ENCODE measurements around the gene CTIF.

CTIF gene

GRCh38 chr18:48680339-48681250, 141.8 kb downstream of the CTIF start:
- DNase-seq (ENCODE audit: low read depth in 2 of 2) = no peak

DNA sequence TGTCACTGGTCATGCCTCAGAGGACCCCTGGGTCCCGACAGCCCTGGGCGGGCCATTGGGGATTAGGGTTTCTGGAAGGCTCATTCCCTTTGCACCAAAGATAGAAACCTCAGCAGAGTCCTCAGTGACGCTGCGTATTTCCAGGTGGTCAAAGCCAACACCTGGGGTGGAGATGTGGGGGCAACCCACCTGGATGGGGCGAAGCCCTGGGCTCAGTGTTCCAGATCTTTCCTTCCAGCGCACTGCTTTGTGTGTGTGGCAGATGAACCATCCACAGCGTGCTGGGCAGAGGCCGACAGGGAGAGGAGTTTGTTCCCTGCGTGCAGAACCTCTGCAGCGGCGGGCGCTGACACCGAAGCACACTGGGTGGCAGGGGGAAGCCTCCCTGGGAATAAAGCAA, 143.9 kb downstream of the CTIF start:
- DNase-seq (ENCODE audit: low read depth in 2 of 2) = no peak

DNA sequence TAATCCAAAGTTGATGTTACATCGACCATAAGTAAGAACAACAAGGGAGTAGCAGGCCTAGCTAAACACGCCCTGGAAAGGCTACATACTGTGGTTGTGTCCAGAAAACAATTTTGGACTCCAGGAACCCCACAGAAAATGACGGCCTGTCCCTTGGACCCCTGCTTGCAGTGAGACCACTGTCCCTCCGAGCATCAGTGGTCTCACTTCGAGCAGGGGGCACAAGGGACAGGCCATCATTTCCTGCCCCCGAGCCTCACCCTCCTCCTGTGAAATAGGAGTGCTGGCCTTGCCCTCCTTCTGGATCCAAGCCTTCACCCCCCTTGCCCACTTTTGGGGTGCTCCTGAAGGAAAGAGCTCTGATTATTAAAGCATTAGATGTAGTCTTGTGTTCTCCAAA, 144.4 kb downstream of the CTIF start:
- no peak for DNase-seq (ENCODE audit: low read depth in 2 of 2)

DNA sequence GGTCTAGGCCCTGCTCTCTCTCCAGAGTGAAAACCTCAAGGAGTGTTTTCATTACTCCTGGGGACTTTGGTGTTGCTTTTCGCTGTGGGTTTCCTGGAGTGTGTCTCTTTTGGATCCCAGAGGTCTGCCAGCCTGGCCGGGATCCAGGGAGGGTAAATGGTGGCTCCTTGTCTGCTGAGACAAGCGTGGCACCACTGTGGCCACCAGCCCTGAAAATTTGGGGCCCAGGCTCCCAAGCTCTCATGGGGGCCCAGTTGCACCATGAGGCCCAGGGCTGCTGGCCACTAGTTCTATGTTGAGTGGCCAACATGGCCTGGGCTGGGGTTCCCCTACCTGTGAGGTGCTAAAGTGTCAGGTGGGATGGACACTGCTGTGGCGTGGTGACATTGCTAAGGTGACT, 144.8 kb downstream of the CTIF start:
- no peak for DNase-seq (ENCODE audit: low read depth in 2 of 2)

GRCh38 chr18:48687346-48688042, 148.7 kb downstream of the CTIF start:
- no peak for DNase-seq (ENCODE audit: low read depth in 2 of 2)

GRCh38 chr18:48688961-48689360, 150.1 kb downstream of the CTIF start:
- no peak for DNase-seq (ENCODE audit: low read depth in 2 of 2)

- no peak for DNase-seq (ENCODE audit: low read depth in 2 of 2)
Observed at GRCh38 chr18:48689548-48689947, 150.7 kb downstream of the CTIF start.

GRCh38 chr18:48690494-48690893, 151.7 kb downstream of the CTIF start:
- DNase-seq (ENCODE audit: low read depth in 2 of 2) = no peak

DNA sequence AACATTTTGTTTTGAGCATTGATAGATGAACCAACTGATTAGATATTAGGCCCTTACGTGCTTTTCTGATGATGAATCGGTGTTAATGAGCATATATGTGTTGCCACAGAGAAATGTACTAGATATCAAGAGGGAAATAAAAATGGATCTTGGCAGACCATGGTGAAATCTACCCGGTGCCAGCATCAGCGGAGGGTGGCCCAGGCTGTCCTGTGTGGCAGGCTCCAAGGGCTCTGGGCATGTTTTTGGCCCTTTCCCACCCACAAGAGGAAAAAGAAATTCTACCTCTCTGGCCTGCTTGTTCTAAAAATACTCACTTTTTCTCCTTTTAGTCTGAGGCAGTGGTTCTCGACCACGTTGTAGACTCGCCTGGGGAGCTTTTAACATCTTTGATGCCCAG, 154.2 kb downstream of the CTIF start:
- DNase-seq (ENCODE audit: low read depth in 2 of 2) = no peak

DNA sequence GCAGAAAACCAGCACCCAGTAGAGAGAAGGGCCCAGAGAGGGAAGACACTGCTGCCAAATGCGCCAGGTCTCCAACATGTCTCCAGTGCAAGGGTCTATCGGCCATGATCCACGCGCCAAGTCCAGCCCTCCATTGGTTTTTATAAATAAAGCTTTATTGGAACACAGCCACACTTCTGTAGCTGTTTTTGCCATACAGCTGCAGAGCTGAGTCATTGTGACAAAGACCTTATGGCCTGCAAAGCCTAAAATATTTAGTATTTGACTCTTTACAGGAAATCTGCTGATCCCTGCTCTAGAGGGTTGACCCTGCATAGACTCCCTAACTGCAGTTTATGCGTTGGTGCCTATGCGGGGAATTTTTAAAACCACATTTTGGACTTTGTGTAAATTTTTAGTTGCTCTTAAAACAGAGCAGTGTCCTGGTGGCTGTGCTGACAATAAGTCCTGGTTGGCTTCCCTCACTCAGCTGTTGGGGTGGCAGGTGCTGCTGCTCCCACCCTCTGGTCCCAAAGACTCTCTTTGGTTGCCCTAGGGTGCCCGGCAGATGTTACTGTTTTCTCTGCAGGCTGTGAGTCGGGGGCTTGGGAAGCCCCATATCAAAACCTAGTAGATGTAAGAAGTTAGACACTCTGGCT, 154.9 kb downstream of the CTIF start:
- DNase-seq (ENCODE audit: low read depth in 2 of 2) = no peak

GRCh38 chr18:48694295-48694694, 155.5 kb downstream of the CTIF start:
- DNase-seq (ENCODE audit: low read depth in 2 of 2) = no peak

DNA sequence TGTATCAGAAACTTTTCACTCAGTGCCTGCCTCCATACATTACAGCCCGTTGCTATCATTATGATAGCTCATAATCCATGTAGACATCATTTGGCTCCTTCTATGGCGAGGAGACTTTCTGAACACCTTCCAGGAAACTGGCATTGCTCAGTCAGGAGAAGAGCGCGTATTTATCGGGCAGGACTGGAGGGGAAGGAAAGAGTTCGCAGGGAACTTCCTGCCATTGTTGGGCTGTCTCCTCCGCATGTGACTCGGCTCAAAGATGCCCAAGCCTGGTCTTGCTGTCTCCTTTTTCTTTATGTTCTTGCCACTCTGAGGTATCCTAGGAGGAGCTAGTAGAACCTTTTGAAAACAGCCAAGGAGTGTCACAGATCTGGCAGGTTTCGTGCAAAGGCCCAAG, 156.8 kb downstream of the CTIF start:
- no peak for DNase-seq (ENCODE audit: low read depth in 2 of 2)

GRCh38 chr18:48696218-48696617, 157.4 kb downstream of the CTIF start:
- DNase-seq (ENCODE audit: low read depth in 2 of 2) = no peak

DNA sequence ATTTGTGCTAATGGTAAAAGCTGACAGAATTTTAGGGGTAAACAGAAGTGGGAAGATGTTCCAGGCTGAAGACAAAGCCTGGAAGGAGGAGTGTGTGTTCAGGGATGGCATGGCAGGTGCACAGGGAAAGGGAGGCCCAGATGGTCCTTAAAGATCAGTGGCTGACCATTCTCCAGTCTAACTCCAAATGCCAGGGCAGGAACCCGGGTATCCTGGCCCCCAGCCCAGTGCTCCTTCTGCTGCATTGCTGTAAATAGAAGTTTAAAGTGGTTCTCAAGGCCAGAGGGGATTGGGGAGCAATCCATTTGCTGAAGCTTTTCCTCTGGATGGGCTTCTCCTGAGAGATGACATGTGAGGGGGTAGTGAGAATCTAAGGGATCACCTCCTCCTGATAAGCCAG, 158.6 kb downstream of the CTIF start:
- DNase-seq (ENCODE audit: low read depth in 2 of 2) = no peak

DNA sequence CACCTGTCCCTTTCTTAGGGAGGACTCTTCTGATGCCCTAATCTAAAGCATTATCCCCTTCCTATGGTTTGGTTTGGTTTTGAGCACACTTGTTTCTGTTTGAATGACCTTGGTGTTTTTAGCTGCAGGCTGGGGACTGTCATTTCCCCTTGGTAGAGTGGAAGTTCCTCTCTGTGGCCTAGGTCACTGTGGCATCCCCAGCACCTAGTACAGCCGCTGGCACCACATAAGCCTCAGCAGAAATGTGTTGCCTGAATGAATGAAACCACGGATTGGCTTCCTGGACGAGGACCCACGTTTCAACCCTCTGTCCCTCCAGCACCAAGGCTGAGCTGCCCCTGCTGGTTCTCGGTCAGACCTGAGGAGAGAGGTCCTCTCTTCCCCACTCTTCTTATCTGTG, 159.9 kb downstream of the CTIF start:
- no peak for DNase-seq (ENCODE audit: low read depth in 2 of 2)

- no peak for DNase-seq (ENCODE audit: low read depth in 2 of 2)
Observed at GRCh38 chr18:48699761-48700160, 160.9 kb downstream of the CTIF start.

DNA sequence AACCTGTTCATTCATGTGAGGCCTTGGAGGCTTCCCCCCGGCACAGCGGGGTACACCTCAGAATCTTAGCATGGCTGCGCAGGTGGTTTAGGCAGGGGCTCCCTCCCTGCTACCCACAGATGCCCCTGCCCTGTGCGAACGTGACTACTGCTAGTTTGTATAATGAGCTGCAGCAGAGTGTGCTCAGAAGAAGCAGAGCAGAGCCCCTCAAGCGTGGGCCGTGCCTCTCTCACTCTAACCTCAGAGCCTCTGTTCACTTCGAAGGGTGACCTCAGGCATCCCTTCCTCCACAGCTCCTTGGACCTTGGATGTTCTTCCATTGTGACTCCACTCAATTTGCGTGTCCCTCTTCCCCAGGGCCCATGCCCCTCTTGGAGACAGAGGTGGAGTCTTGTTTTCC, 161.6 kb downstream of the CTIF start:
- no peak for DNase-seq (ENCODE audit: low read depth in 2 of 2)

GRCh38 chr18:48702346-48703027, 163.7 kb downstream of the CTIF start:
- DNase-seq (ENCODE audit: low read depth in 2 of 2) = no peak

DNA sequence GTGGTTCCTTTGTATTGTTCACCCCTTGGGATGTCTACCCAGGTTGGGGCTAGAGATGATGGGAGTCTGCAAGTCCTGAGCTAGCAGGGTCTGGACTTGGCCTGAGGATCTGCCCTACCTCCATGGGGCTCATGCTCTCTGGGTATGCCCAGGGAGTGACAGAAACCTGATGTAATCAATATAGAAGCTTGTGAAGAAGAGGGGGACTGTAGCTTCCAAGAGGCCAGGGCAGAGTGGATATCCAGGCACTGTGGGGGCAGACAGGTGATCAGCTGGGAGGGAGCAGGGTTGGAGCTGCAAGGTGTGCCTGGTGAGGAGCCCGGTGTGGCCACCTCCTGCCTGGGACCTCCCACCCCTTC, 164.2 kb downstream of the CTIF start:
- no peak for DNase-seq (ENCODE audit: low read depth in 2 of 2)

DNA sequence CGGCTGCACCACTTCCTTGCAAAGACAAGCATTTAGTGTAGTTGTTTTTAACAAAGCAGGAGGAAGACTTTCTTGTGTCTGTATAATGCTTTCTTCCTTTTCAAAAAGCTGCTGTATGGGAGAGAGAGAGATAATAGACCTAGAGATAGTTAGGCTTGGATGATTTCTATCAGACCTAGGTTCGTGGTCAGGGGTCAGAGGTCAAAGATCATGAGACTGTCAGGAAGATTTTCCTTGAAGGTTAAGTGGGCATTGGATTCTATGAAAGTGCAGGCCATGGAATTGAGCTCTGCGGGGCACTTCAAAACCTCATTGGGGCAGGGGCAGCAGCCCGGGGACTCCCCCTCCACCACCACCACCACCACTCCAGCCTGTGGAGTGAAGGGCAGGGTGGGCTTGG, 164.6 kb downstream of the CTIF start:
- no peak for DNase-seq (ENCODE audit: low read depth in 2 of 2)

DNA sequence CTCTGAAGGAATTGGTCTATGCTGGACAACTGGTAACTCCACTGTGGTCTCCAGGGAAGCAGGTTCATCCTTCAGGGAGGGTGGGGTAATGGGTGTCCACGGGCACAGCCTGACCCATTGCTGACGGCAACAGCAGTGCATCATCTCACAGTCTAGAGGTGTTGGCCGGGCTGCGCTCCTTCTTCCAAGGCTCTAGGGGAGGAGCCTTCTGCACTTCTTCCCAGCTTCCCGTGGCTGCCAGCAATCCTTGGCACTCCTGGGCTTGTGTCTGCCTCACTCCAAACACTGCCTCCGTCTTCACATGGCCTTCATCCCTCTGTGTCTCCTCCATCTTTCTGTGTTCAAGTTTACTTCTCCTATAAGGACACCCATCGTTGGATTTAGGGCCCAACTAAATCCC, 166.2 kb downstream of the CTIF start:
- DNase-seq (ENCODE audit: low read depth in 2 of 2) = no peak

DNA sequence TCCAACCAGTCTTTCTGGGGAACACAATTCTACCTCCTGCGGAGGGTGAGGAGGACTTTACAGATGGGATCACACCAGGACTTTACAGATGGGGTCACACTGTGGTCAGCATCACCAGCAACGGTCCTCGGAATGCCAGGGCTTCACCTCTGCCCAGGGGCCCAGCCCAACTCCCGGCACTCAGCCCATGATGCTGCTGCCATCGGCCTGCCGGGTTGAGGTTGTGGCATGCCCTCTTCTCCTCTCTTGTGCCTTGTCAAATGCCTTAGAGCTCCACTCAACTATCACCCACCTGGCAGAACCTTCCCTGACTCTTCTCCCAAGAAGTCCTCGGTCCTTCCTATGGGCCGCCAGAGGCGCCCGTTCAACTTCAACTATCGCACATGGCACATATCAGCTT, 166.7 kb downstream of the CTIF start:
- no peak for DNase-seq (ENCODE audit: low read depth in 2 of 2)

Measured in stimulated activated CD4-positive, alpha-beta T cell treated with anti-CD3 and anti-CD28 coated beads, Interleukin-4, amount 100 ng/mL, for 48 hours (primary cell).